H1 (cell line): ENCODE data around the gene CXADR. TPM values are rescaled to one million over a fixed set of nuclear protein-coding genes. Genes with fewer than 3 reads are reported as not detected.

Experiments
- CBX8 ChIP-seq: fragments of 300-800, 300-1000 bp; sonication (generic); IDR thresholded peaks from 2 replicates; pipeline ENCODE4 v1.7.1; 2016; ENCODE audit warnings: low read depth, low read length, borderline replicate concordance
- EGR1 ChIP-seq: IDR thresholded peaks from 2 replicates; pipeline ENCODE4 v1.6.1; 2011; ENCODE audit warnings: low read depth, low read length, borderline replicate concordance
- NRF1 ChIP-seq: IDR thresholded peaks from 2 replicates; pipeline ENCODE4 v1.6.1; 2011; ENCODE audit warnings: mild to moderate bottlenecking, low read depth, low read length, improper control_type of control experiment
- PHF8 ChIP-seq: fragments of 200-600 bp; sonication (generic); conservative IDR thresholded peaks from 2 replicates; pipeline ENCODE4 v1.7.1; 2012; ENCODE audit warnings: low read depth, mild to moderate bottlenecking, inconsistent platforms, low read length, moderate library complexity
- RFX5 ChIP-seq: IDR thresholded peaks from 2 replicates; pipeline ENCODE4 v1.6.1; 2011; ENCODE audit warnings: low read depth, low read length, improper control_type of control experiment, borderline replicate concordance
- SIRT6 ChIP-seq: IDR thresholded peaks from one replicate; pipeline ENCODE4 v1.7.1; 2012; ENCODE audit warnings: low read length, inconsistent platforms
- TAF1 ChIP-seq: IDR thresholded peaks from 2 replicates; pipeline ENCODE4 v1.6.1; 2011; ENCODE audit warnings: mild to moderate bottlenecking, low read depth, low read length
- polyA plus RNA-seq, 7 experiments: library from polyadenylated mRNA; depleted of rRNA in 3 of 7; stranded (reverse) in 5 of 7; unstranded in 2 of 7; fragments of >200 nt in 5 of 7; fragments of 200-250 nt in 2 of 7; gene quantifications; 1 replicate in 5 of 7; 2 replicates in 1 of 7; 4 replicates in 1 of 7; pipeline versions ENCODE4 v1.2.1 to v1.2.3, GENCODE V29; 2011 to 2013; ENCODE audit warnings: missing spikeins in 2 of 7, mixed read lengths in 2 of 7
- total RNA-seq: library from RNA; stranded (reverse); fragmentation: NEBNext Ultra II Directional; extraction: Animal tissue kit (Norgen Biotek cat#: 25700); gene quantifications from 2 replicates; pipeline ENCODE4 v1.2.1, GENCODE V29; 2021
- TF ChIP-seq, protein P1 (sequence below): IDR thresholded peaks from 2 replicates; pipeline ENCODE4 v1.6.1; 2011; ENCODE audit warnings: low read depth, mild to moderate bottlenecking, low read length; ENCODE audit not compliant: insufficient read depth

Gene CXADR
- total and polyA plus RNA-seq, 2 of the 8 experiments (the other 6 are each of a cell fraction or from before 2014, with no cell fraction given), result 45.6 to 145 TPM

- TF ChIP-seq PHF8, result no peak
- TF ChIP-seq RFX5, result no peak
- TF ChIP-seq SIRT6, result no peak
- no peak for TF ChIP-seq TAF1
- no peak for TF ChIP-seq NRF1
- no peak for TF ChIP-seq EGR1
- TF ChIP-seq CBX8, result no peak
- TF ChIP-seq, protein P1, sequence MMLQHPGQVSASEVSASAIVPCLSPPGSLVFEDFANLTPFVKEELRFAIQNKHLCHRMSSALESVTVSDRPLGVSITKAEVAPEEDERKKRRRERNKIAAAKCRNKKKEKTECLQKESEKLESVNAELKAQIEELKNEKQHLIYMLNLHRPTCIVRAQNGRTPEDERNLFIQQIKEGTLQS, result no peak
- TF ChIP-seq, all 59 proteins: peak for 0
Observed at GRCh38 chr21:17616831-17617230, 104.0 kb downstream of the CXADR start (continued).
